HG02678 (cell line): ENCODE results near the gene CHST12.
"Not testable (repeated sequence)": the region's sequence is repeated elsewhere in the genome, so short reads cannot be mapped to it uniquely, and the experiment has no call there.

Source experiments
- ATAC-seq: cut with Tn5 transposase; IDR thresholded peaks from one replicate; pipeline ENCODE4 v1.9.1; 2021; ENCODE audit warnings: mild to moderate bottlenecking, moderate library complexity; ENCODE audit not compliant: unreplicated experiment

The CHST12 gene

DNA sequence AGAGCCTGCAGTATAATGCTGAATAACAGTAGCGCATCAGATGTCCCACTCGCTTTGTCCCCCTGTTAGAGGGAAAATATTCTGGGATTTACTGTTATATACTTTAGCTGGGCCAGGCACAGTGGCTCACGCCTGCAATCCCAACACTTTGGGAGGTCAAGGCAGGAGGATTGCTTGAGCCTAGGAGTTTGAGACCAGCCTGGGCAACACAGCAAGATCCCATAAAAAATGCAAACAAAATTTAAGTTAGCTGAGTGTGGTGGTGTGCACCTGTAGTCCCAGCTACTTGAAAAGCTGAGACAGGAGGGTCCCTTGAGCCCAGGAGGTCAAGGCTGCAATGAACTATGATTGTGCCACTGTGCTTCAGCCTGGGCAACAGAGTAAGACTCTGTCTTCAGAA is 50.4 kb downstream of the CHST12 start:
- ATAC-seq = not testable (repeated sequence)

DNA sequence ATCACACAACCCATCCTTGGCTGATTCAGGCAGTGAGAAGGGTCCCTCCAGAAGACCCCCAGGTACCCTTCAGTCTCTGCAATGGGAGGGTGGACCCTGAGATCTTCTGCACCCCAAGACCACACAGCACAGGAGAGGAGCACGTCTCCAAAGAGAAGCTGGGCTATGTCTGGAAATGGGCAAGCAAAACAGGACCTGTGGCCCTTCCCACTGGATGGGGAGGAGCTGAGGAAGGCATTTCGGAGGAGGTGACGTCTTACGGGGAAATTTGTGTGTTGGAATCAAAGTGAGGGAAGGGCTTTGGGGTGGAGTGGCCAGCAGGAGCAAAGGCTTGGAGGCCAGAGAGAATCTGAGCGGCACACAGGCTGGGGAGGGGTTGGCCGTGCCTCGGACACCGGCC is 56.3 kb downstream of the CHST12 start:
- ATAC-seq = no peak

DNA sequence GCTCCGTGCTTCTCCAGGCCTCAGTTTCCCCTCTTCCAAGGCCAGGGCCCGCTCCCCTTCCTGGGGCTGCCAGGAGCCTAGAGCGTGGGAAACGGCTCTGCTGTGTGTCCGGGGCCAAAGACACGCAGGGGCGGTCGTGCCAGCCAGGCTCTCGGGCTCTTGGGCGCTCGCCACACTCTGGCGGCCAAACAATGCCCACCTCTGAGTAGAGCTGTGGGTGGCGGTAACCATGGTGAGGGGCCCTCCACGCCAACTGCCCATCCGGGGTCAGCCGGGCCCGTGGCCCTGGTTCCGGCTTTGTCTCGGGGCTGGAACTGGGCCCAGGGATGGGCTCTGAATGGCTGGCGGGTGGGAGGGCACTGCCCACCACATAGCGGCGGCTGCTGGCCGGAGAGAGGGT is 56.8 kb downstream of the CHST12 start:
- ATAC-seq = no peak

DNA sequence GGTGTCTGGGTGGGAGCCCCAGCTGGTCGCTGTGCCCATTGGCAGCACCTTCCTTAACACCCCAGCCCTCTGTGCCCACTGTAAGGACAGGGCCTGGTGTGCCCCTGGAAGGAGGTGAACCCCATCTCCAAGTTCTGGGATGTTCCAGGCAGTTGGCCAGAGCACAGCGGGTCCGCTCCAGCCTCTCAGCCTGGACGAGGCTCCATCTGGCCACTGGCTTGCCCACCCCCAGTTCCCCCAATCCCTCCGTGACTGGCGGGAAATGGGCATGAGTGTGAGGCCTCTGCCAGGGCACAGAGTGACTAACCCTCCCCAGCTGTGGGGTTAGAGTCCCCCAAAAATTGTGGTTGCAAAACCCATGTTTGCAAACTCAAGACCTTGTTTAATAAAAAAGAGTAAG is 57.2 kb downstream of the CHST12 start:
- ATAC-seq = no peak

DNA sequence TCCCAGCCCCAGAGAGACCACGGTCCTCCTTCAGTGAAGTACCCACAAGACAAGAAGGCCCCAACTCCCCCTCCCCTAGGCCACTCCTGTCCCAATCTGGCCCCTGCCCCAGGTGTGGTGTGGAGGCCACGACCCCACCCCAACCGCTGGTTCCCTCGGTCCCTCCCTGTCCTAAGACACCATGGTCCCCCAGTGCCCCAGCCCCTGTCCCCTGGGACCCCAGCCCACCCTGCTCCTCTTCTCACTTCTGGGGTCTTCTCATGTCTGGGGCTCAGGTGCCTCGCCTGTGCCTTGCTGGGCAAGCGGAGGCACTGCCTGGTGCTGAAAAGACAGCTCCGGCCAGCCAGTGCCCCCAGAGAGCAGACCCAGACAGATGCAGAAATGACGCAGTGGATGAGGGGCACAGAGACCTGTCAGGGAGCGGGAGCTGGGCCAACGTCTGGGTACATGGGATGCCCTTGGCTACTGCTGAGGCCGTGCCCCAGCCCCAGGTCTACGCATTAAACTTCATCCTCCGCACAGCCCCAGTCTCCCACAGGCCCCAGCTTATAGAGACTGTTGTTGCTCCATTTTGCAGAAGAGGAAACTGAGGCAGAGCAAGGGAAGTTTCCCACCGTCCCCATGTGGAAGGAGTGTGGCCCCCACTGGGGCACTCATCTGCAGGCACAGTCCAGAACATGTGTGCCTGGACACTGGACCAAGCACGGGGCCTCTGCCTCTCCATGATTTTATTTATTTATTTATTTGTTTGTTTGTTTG is 58.0 kb downstream of the CHST12 start:
- ATAC-seq = no peak

DNA sequence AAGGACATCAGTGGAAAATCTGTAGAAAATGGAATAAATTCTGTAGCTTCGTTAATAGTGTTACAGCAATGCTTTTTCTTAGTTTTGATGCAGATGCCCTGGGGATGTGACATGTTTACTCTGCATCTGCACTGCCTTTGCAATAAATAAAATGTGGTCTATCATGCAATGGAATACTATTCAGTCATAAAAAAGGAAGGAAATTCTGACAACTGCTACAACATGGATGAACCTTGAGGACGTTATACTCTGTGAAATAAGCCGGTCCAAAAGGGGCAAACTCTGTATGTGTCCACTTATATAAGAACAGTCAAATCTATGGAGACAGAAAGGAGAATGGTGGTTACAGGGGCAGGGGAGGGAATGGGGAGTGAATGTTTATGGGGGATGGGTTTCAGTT is 59.3 kb downstream of the CHST12 start:
- no peak for ATAC-seq

DNA sequence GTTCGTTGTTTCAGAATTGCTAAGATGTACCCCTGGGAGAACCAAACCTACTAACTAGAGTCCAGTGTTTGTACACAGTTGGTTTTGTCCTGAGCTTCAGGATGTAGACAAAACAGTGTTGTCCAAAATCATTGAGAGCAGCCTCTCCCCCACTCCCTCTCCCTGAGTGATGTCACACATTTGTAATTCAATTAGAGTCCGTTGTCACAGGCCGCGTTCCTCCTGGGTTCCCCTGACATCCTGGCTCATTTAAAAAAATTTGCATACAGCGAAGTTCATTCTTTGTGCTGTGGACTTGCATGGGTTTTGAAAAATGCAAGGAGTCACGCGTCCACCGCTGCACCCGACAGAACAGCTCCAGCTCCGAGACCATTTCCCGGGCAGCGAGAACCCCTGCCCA is 62.5 kb downstream of the CHST12 start:
- ATAC-seq = no peak

DNA sequence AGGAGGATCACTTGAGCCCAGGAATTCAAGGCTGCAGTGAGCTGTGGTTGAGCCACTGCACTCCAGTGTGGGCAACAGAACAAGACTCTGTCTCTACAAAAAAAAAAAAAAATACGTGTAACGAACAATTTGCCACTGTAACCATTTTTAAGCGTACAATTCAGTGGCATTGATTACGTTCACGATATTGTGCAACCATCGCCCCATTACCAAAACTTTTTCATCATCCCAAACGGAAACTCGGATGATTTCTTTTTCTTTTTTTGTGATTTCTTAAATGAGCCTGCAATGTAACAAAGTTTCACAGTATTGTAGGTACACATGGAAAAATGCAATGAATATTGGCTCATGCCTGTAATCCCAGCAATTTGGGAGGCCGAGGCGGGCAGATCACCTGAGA is 63.3 kb downstream of the CHST12 start:
- no peak for ATAC-seq

DNA sequence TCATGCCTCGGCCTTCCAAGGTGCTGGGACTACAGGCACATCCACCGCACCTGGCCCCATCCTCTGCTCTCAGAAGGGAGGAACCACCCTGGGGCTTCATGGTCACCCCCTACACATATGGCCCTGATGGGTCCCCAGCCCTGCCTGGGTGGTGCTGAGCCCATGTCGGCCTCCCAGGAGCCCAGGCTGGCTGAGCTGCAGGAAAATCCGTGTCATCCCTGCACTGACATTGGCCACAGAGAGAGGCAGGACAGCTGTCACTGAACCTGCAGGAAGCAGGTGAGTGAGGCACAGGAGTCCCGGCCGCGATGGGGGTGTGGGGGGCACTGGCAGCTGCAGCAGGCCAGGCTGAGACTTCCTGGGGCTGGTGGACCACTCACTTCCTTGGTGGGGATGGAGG is 64.8 kb downstream of the CHST12 start:
- ATAC-seq = no peak

DNA sequence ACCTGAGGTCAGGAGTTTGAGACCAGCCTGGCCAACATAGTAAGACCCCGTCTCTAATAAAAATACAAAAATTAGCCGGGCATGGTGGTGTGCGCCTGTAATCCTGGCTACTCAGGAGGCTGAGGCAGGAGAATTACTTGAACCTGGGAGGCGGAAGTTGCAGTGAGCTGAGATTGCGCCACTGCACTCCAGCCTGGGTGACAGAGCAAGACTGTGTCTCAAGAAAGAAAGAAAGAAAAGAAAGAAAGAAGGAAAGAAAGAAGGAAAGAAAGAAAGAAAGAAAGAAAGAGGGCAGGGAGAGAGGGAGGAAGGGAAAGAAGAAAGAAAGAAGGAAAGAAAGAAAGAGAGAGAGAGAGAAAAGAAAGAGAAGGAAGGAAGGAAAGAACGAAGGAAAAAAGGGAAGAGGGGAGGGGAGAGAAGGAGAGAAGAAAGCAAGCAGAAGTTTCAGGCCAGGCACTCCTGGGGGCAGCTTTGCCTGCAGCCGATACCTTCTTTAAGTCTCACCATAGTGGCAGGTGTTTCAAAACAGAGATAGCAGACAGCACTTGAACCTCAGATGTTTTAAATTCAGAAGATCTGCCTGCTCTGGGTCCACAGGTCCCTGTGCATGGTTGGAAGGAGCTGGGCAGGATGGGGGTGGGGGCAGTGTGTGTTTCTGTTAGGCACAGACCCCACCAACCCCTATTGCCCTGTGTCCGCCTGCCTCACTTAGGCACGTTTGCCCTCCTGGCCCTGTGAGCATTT is 66.2 kb downstream of the CHST12 start:
- not testable (repeated sequence) for ATAC-seq

DNA sequence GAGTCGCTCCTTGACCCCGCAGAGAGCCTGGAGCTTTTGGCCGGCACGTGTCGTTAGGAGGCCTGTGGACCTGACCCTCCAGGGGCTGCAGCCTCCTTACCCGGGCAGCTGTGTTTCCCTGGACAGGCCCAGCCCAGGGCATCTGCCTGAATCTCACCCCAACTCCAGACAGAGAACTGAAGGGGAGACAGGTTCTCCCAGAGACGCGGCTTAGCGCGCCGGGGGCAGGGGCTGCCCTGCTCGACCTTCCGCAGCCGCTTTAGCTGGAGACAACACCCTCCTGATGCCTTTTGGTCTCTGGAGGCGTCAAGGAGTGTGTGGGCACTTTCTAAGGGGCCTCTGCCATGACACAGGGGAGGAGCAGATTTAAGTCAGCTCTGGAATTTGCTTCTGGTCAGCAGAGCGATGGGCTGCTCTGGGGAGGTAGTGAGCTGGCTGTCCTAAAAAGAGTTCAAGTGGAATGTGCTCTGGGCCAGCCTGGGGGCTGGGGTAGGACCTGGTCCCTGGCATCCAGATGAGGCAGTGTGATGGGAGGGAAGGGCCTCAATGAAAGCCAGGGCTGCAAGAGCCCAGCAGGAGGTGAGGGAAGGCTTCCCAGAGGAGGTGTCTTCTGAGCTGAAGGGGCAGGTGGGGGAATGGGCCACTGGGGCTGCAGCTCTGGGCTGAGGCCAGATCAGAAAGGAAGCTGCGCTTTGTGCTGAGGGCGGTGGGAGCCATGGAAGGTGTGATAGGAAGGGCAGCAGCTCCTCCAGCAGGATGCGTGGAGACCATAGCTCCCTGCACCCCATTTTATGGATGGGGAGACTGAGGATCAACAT is 67.0 kb downstream of the CHST12 start:
- no peak for ATAC-seq

DNA sequence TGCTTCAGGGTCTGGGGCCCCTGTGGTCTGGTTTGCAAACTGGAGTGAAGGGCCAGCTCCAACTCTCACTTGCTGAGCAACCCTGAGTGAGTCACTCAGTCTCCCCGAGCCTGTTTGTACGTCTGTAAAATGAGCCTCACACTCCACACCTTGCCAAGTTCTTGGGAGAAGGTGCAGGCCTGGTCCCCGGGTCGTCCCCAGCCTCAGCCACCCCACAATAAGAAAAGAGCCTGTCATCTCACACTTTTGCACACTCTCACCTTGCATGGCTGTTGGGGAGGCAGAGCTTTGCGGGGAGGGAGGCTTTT is 67.6 kb downstream of the CHST12 start:
- ATAC-seq = no peak

DNA sequence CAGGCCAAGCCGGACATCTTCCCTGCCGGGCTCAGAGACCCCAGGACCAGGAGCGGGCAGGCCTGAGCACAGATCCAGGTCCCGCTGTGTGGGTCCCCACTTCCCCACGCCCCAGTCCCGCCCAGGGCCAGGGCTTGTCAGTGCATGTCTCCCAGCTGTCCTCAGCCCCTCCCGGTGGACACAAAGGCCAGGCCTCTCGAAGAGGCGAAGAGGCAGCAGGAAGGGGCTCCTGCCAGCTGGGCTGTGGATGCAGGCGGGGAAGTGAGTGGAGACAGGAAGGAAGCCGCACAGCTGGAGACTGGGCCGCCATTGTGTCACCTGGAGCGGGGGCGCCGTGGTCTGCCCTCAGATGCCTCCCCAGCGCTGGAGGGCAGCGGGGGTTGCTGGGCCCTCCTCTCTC is 68.0 kb downstream of the CHST12 start:
- no peak for ATAC-seq

DNA sequence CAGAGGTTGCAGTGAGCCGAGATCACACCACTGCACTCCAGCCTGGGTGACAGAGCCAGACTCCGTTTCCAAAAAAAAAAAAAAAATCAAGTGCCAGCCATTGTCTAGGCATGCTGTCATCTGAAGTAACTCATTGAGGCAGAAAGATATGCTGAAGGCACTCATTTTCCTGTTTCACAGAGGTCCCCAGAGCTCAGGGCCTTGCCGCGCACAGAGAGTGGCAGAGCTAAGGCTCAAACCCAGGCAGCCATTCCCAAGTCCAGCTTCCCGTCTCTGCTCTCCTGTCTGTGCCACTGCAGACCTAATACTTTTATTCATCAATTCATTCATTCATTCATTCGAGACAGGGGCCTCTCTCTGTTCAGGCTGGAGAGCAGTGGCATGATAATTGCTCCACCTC is 69.3 kb downstream of the CHST12 start:
- no peak for ATAC-seq

DNA sequence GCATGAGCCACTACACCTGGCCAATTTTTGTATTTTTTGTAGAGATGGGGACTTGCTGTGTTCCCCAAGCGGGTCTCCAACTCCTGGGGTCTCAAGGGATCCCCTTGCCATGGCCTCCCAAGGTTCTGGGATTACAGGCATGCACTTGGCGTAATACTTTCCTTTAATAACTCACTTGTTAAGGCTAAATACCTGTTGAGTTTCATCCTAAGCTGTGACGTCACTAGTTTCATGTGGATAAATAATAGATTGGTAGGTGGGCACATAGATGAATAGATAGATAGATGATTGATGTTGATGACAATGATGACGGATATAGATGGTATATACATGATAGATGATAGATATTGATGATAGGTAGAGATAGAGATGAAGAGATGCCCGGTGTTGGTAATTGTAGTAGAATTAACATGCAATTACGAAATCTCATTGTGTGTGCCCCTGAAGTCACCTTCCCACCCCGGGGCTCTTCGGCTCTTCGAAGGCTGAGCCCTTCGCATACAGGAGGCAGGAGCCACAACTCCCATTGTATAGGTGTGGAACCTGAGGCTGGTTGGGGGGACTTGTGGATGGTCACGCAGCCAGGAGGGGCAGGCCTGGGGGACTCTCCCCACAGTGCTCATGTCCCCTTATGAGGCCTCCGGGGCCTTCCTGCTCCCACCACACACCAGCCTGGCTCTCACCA is 70.2 kb downstream of the CHST12 start:
- ATAC-seq = no peak

DNA sequence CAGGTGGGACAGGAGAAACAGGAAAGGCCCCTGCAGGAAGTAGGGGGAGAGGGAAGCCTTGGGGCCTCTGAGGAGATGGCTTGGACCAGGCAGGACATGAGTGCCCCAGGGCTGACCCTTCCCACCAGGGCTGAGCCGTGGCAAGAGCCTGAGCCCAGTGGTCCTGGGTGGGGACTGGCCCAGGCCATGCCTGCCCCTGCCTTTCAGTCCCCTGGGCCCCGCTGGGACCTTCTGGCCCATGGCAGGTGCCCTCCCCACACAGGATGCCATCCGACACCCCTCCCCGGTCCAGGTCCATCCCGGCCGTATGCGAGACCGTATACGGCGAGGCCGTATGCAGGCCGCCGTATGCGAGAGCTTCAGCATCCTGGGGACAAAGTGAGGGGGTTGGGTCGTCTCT is 70.8 kb downstream of the CHST12 start:
- no peak for ATAC-seq

DNA sequence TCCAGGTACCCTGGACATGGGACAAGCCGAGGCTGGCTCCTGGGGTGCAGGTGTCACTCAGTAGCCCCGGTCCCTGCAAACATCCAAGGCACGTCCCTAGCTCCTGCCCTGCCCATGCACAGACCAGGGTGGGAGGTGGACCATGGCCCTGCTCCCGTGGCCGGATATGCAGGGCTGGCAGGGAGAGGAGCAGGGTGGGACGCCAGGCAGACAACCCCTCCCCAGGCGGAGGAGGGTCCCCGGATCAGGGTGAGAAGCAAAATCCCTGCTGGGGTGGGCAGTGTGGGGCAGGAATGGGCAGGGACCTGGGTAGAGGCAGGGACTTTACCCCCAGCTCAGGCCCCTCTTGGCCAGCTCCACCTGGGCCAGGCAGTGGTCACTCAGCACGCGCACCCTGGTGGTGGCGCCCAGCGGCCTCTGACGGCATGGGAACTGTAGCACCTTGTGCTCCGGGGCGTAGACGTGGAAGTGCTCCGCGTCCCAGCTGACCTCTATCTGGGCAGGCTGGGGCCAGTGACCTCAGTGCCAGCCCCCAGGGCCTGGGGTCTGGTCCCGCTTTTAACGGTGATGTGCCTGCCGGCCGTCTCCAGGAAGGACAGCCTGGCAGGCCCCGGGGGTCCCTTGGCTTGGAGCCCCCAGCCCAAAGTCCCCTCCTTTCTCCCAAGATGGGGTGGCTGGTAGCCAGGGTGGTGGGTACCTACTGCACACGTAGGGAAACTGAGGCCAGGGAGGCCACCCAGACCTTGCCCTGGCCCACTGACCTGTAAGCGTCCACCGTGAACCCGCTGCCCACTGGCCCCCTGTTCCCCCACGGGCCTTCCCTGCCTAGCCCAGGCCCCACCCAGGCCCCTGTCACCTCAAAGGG is 71.6 kb downstream of the CHST12 start:
- ATAC-seq = no peak

DNA sequence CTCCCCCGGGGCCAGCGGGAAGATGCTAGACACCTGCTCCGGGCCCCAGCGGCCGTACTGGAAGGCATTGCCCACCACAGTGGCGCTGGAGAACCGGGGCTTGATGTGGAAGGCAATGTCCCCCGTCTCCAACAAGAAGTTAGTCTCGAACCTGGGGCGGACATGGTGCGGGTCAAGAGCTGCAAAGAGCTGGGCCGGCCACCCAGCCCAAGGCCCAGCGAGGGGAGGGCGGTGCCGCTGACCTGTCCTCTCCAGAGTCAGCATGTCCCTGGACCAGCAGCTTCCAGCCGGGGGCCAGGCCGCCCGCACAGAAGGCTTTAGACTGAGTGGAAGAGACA is 72.2 kb downstream of the CHST12 start:
- no peak for ATAC-seq

DNA sequence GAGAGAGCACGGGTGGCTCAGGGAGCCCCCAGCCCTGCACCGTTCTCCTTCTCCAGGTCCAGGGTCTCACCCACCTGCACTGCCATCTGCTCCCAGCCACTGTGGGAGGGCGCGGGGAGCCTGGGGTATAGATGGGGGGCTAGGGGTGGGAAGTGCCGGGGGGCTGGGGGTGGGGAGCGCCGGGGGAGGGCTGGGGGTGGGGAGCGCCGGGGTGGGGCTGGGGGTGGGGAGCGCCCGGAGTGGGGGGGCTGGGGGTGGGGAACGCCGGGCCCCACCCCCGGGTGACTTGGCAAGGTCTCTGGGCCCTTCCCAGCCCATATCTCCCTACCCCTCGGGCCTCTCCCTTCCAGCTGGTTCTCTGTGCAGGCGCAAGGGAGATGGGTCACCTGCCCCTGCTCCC is 72.9 kb downstream of the CHST12 start, which contains the start of gene GRIFIN:
Gene GRIFIN, minus strand, starts transcription at position 101 of the 400 bp plus-strand sequence. Its CDS starts 15 bp downstream, at position 86.
- ATAC-seq = no peak

DNA sequence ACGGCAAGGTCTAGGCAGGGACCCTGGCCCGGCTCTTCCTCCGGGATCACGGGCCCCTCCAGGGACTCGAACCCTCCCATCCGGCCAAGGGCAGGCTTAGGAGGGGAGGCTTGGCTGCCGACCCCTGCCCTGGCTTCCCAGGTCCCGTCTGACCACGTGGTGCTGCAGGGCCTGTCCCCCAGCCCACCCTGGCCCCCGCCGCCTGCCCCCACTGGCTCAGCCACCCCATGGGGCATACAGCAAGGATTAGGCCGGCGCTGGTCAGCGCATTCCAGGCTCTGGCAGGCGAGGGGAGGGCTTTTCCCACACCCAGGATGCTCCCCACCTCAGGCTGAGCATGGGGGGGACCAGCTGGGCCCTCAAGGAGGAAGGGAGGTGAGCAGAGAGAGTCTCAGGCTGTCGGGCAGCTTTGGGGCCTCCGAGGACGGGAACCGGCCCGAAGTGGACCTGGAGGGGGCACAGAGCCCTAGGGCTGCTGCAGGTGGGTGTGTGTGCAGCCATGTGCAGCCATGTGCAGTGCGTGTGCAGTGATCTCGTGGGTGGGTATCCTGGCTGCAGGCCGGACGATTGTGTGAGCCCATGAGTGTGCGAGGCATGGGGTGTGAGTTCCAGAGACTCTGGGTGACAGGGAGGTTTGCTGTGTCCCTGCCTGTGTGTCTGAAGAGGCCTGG is 73.5 kb downstream of the CHST12 start:
- no peak for ATAC-seq
